Neural progenitor cell (in vitro differentiated cells): ENCODE data around the gene PPP2R2B.

Experiments
- EZH2 ChIP-seq: fragments of 200-600 bp; sonication (generic); IDR thresholded peaks from 2 replicates; pipeline ENCODE4 v1.6.1; 2017; ENCODE audit warnings: antibody characterized with exemption, mild to moderate bottlenecking, moderate library complexity
- TF ChIP-seq, protein P1 (sequence below): fragments of 200-600 bp; sonication (generic); IDR thresholded peaks from 2 replicates; pipeline ENCODE4 v1.5.1; 2017; ENCODE audit warnings: antibody characterized with exemption, mild to moderate bottlenecking

DNA sequence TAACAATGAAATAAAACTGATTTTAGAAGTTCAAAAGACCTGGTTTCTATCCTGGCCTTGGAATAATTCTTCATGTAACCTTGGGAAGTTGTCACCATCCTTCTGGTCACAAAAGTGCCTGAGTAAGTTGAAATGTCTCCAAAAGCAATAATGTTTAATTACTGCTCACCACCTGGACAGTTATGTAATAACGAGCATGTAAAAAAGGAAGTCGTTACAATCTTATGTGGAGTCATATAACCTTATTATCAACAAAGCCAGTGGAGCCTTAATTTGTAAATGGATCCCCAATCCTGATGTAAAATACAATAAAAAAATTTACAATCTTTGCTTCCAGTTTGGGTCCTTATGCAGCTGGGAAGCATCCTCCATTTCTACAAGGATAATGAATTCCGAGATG, 298.3 kb downstream of the PPP2R2B start:
- TF ChIP-seq, protein P1, sequence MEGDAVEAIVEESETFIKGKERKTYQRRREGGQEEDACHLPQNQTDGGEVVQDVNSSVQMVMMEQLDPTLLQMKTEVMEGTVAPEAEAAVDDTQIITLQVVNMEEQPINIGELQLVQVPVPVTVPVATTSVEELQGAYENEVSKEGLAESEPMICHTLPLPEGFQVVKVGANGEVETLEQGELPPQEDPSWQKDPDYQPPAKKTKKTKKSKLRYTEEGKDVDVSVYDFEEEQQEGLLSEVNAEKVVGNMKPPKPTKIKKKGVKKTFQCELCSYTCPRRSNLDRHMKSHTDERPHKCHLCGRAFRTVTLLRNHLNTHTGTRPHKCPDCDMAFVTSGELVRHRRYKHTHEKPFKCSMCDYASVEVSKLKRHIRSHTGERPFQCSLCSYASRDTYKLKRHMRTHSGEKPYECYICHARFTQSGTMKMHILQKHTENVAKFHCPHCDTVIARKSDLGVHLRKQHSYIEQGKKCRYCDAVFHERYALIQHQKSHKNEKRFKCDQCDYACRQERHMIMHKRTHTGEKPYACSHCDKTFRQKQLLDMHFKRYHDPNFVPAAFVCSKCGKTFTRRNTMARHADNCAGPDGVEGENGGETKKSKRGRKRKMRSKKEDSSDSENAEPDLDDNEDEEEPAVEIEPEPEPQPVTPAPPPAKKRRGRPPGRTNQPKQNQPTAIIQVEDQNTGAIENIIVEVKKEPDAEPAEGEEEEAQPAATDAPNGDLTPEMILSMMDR = no peak
- no peak for TF ChIP-seq EZH2
